Liver (tissue), 9 donors: ENCODE results near the gene RAMP3. TPM values are rescaled to one million over a fixed set of nuclear protein-coding genes. Genes with fewer than 3 reads are reported as not detected.

Source experiments
- DNase-seq: peaks from one replicate; pipeline ENCODE4 v3.0.0-alpha.2; 2017; ENCODE audit warnings: low spot score
- H3K27ac ChIP-seq, 2 donors: one replicate each; pipeline ENCODE4 v1.7.0; 2013; ENCODE audit warnings: inconsistent platforms in 2 of 2, low read length in 2 of 2, control low read depth in 1 of 2, low read depth in 1 of 2, mild to moderate bottlenecking in 1 of 2
- H3K27me3 ChIP-seq, 4 donors: one replicate each; pipeline versions ENCODE4 v1.6.1 to v1.7.0; 2013; ENCODE audit warnings: low read length in 3 of 4, inconsistent platforms in 1 of 4, mild to moderate bottlenecking in 1 of 4, moderate library complexity in 1 of 4; ENCODE audit not compliant: control insufficient read depth in 4 of 4, insufficient read depth in 4 of 4
- H3K36me3 ChIP-seq, 4 donors: one replicate each; pipeline versions ENCODE4 v1.6.1 to v1.7.0; 2013; ENCODE audit warnings: low read length in 3 of 4, mild to moderate bottlenecking in 3 of 4, low read depth in 1 of 4, moderate library complexity in 1 of 4; ENCODE audit not compliant: control insufficient read depth in 4 of 4, insufficient read depth in 3 of 4
- H3K4me1 ChIP-seq, 4 donors: one replicate each; pipeline versions ENCODE4 v1.6.1 to v1.7.0; 2013; ENCODE audit warnings: low read length in 3 of 4, mild to moderate bottlenecking in 3 of 4, moderate library complexity in 1 of 4; ENCODE audit not compliant: control insufficient read depth in 4 of 4, insufficient read depth in 4 of 4
- H3K4me3 ChIP-seq, 3 donors: one replicate each; pipeline versions ENCODE4 v1.6.1 to v1.7.0; 2013; ENCODE audit warnings: low read length in 3 of 3, control low read depth in 1 of 3, low read depth in 1 of 3, mild to moderate bottlenecking in 1 of 3
- H3K9ac ChIP-seq, 2 donors: one replicate each; pipeline ENCODE4 v1.7.0; 2013; ENCODE audit warnings: low read length in 2 of 2, mild to moderate bottlenecking in 2 of 2, moderate library complexity in 2 of 2, control low read depth in 1 of 2, low read depth in 1 of 2
- H3K9me3 ChIP-seq, 4 donors: one replicate each; pipeline versions ENCODE4 v1.6.1 to v1.7.0; 2013; ENCODE audit warnings: low read length in 3 of 4; ENCODE audit not compliant: control insufficient read depth in 4 of 4
- ATF3 ChIP-seq: IDR thresholded peaks from 2 replicates; pipeline ENCODE4 v1.6.1; 2016; ENCODE audit warnings: antibody characterized with exemption
- CTCF ChIP-seq: fragments of 150-350 bp; IDR thresholded peaks from 2 replicates; pipeline ENCODE4 v1.5.1; 2017; ENCODE audit warnings: improper control_type of control experiment, low read depth, low read length; ENCODE audit not compliant: missing input control
- FOXA1 ChIP-seq: IDR thresholded peaks from 2 replicates; pipeline ENCODE4 v1.6.1; 2016; ENCODE audit warnings: antibody characterized with exemption
- GABPA ChIP-seq, 2 donors: IDR thresholded peaks in 1 of 2; conservative IDR thresholded peaks in 1 of 2; 2 replicates each; pipeline ENCODE4 v1.6.1; 2016; ENCODE audit warnings: antibody characterized with exemption in 2 of 2, mild to moderate bottlenecking in 1 of 2, moderate library complexity in 1 of 2
- HNF4G ChIP-seq: IDR thresholded peaks from 2 replicates; pipeline ENCODE4 v1.6.1; 2016; ENCODE audit warnings: antibody characterized with exemption
- JUND ChIP-seq, 2 donors: IDR thresholded peaks; 2 replicates each; pipeline ENCODE4 v1.6.1; 2016; ENCODE audit warnings: antibody characterized with exemption in 2 of 2
- MAX ChIP-seq: IDR thresholded peaks from 2 replicates; pipeline ENCODE4 v1.6.1; 2016; ENCODE audit warnings: antibody characterized with exemption
- NR2F2 ChIP-seq: IDR thresholded peaks from 2 replicates; pipeline ENCODE4 v1.6.1; 2016; ENCODE audit warnings: antibody characterized with exemption
- REST ChIP-seq: IDR thresholded peaks from 2 replicates; pipeline ENCODE4 v1.6.1; 2016; ENCODE audit warnings: antibody characterized with exemption, mild to moderate bottlenecking
- RXRA ChIP-seq, 2 donors: IDR thresholded peaks; 2 replicates each; pipeline ENCODE4 v1.6.1; 2017 to 2018; ENCODE audit warnings: antibody characterized with exemption in 2 of 2, mild to moderate bottlenecking in 1 of 2
- YY1 ChIP-seq: IDR thresholded peaks from 2 replicates; pipeline ENCODE4 v1.6.1; 2016; ENCODE audit warnings: antibody characterized with exemption, mild to moderate bottlenecking
- ZBTB33 ChIP-seq: IDR thresholded peaks from 2 replicates; pipeline ENCODE4 v1.6.1; 2016; ENCODE audit warnings: antibody characterized with exemption
- WGBS: extraction: QIAGEN DNeasy Blood & Tissue Kit; methylation state at CpG from one replicate; pipeline ENCODE4 v1.1.7; 2013; 5-methylcytosine and 5-hydroxymethylcytosine counted together
- polyA plus RNA-seq, 2 donors: library from polyadenylated mRNA; stranded (reverse) in 1 of 2; unstranded in 1 of 2; fragments of 200-250 nt in 1 of 2; fragments of >200 nt in 1 of 2; fragmentation: Nextera tagmentation in 1 of 2; extraction: Ambion mirVana in 1 of 2; gene quantifications; one replicate each; pipeline versions ENCODE4 v1.2.1 to v1.2.3, GENCODE V29; 2013 to 2015
- total RNA-seq, 2 donors: library from RNA; depleted of rRNA; stranded (reverse); fragments of >200 nt; gene quantifications; one replicate each; pipeline ENCODE4 v1.2.3, GENCODE V29; 2014
- donor health status: healthy.
- donor health status: healthy.
- donor health status: healthy.
- donor health status: healthy.
- donor health status: healthy.

RAMP3 gene
- total and polyA plus RNA-seq, 4 donors: 2.3 to 30.0 (median 22.2) TPM

DNA sequence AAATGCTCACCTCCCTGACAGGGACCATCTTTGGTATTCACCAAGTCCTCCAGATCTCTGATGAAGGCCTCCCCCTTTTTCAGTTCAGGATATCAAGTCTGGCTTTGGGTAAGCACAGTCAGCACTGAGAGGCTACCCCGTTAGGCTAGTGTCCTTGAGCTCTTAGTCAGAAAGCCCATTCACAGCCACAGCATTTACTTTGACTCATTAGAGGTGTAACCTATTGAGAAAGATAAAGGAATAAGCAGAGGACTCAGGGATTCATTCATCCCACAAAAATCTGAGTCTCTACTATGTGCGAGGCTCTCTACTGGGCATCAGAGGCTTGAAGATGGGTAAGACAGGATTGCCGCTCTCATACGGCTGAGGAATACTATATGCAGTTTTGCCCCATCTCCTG is 14.0 kb upstream of the RAMP3 start:
- Histone ChIP-seq H3K27me3 (peaks cover 0 to 2% (median 0%) of the 10 kb centered on the region in 4 donors), H3K9me3 (no peaks in the 10 kb centered on the region), H3K9ac (no peak overlapping the region), H3K36me3 (no peaks in the 10 kb centered on the region), H3K4me3 (no peak overlapping the region), H3K4me1 (no peaks in the 10 kb centered on the region), H3K27ac (no peak overlapping the region)
- TF ChIP-seq JUND (IDR thresholded peaks at IDR 0.05) (no peak), ATF3 (no peak), REST (no peak), ZBTB33 (no peak), CTCF (no peak), HNF4G (no peak), NR2F2 (no peak), FOXA1 (no peak), YY1 (no peak), RXRA (IDR thresholded peaks at IDR 0.05) (no peak)
- DNase-seq: no peak
- WGBS: 95% methylated on average over 4 of the region's 4 CpGs

GRCh38 chr7:45145881-45146280 is 11.7 kb upstream of the RAMP3 start:
- Histone ChIP-seq H3K9me3 (no peaks in the 10 kb centered on the region), H3K27me3 (peaks cover 0 to 2% (median 0%) of the 10 kb centered on the region in 4 donors), H3K36me3 (no peaks in the 10 kb centered on the region), H3K9ac (no peak overlapping the region), H3K27ac (no peak overlapping the region), H3K4me3 (no peak overlapping the region), H3K4me1 (no peaks in the 10 kb centered on the region)
- TF ChIP-seq GABPA (IDR thresholded peaks at IDR 0.05 in 1 of 2, conservative IDR thresholded peaks at IDR 0.05 in 1 of 2) (no peak), REST (no peak), MAX (no peak)
- WGBS: 86% methylated on average over 7 of the region's 7 CpGs
- no peak for DNase-seq
